ENCODE data around the gene SERPINF2.
A peak's percentile ranks its signal among the peaks of the same experiment; 100 is the strongest.
"Not testable (repeated sequence)": the region's sequence is repeated elsewhere in the genome, so short reads cannot be mapped to it uniquely, and the experiment has no call there.

SERPINF2 gene

DNA sequence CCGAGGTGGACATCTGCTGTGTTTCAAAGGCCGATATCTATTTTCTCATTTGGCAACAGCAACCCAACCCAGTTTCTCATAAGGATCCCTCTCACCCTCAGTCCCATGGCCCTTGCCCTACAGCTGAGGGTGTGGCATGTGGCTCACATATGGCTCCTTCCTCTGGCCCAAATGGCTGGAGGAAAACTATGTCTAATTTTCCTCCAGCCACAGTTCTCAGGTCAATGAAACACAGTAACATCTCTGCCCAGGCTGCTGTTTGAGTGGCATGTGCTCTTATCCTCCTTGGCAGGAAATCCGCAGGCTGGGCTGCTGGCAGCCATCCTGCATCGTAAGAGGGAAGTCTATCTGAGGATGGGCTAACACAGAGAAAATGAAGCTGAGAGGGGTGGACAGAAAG is 43.3 kb downstream of the SERPINF2 start:
- Histone ChIP-seq H3K4me3 (ENCODE audit: low read length) (peak overlapping the region; percentile 66), H3K9me3 (ENCODE audit: control insufficient read depth, low read length) (no peaks in the 10 kb centered on the region), H3K9ac (ENCODE audit: low read length) (peak overlapping the region; percentile 95), H3K36me3 (ENCODE audit: control insufficient read depth, insufficient read depth, low read length, severe bottlenecking) (peaks cover 6% of the 10 kb centered on the region), H3K4me1 (ENCODE audit: control insufficient read depth, insufficient read depth, low read length) (peaks cover 73% of the 10 kb centered on the region), H3K27me3 (replicated peaks; ENCODE audit: control insufficient read depth, insufficient read depth, low read length) (no peaks in the 10 kb centered on the region)
- DNase-seq (ENCODE audit: low read depth), result no peak

DNA sequence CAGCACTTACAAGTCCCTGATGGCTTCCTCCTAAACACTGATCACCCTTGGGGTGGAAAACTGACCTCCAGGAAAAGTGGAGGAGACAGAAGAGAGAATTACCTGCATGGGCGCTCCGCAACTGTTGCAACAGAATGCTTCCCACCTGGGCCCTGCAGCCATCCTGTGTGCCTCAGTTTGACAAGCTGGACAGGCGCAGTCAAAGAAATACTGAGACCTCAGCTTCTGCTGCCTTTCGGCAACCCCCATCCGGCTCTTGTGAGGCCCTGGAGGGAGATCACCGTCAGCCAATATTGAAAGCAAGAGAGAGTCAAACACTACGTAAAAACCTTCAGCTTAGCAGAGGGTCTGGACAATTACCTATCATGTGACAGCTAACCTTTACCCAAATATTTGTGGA is 44.0 kb downstream of the SERPINF2 start:
- Histone ChIP-seq H3K4me1 (ENCODE audit: control insufficient read depth, insufficient read depth, low read length) (peaks cover 66% of the 10 kb centered on the region), H3K27me3 (replicated peaks; ENCODE audit: control insufficient read depth, insufficient read depth, low read length) (no peaks in the 10 kb centered on the region), H3K4me3 (ENCODE audit: low read length) (peak overlapping the region; percentile 66), H3K9ac (ENCODE audit: low read length) (peak overlapping the region; percentile 95), H3K9me3 (ENCODE audit: control insufficient read depth, low read length) (no peaks in the 10 kb centered on the region), H3K36me3 (ENCODE audit: control insufficient read depth, insufficient read depth, low read length, severe bottlenecking) (no peaks in the 10 kb centered on the region)
- DNase-seq (ENCODE audit: low read depth), result no peak

DNA sequence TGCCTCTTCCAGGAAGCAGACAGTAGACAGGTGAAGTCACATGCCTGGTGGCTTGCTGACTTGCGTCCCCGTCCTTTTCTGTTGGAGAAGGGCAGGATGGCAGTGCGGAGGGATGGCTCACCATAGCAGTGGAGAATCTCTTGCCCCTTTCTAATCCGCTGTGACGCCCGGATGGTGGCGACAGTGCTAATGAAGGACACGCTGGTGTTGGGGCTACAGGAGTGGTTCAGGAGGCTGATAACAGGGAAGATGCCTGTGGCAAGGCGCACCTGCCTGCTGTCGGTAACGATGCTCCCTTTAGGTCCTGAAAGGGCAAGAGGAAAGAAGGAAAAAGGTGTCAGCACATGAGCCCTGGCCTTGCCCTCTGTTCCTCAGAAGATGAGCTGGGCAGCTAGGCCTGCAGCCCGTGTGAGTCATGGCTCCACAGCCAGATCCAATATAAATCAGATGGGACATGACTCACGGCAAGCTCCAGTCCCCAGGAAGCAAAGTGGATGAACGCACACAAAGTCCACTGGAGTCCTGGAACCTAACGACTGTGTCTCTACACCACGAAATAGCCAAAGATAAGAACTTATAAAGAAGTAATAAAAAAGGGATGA is 44.7 kb downstream of the SERPINF2 start:
- Histone ChIP-seq H3K9ac (ENCODE audit: low read length) (peak overlapping the region; percentile 95), H3K27me3 (replicated peaks; ENCODE audit: control insufficient read depth, insufficient read depth, low read length) (no peaks in the 10 kb centered on the region), H3K4me3 (ENCODE audit: low read length) (peak overlapping the region; percentile 66), H3K9me3 (ENCODE audit: control insufficient read depth, low read length) (no peaks in the 10 kb centered on the region), H3K4me1 (ENCODE audit: control insufficient read depth, insufficient read depth, low read length) (peaks cover 60% of the 10 kb centered on the region), H3K36me3 (ENCODE audit: control insufficient read depth, insufficient read depth, low read length, severe bottlenecking) (no peaks in the 10 kb centered on the region)
- peak; percentile 96 for DNase-seq (ENCODE audit: low read depth)

DNA sequence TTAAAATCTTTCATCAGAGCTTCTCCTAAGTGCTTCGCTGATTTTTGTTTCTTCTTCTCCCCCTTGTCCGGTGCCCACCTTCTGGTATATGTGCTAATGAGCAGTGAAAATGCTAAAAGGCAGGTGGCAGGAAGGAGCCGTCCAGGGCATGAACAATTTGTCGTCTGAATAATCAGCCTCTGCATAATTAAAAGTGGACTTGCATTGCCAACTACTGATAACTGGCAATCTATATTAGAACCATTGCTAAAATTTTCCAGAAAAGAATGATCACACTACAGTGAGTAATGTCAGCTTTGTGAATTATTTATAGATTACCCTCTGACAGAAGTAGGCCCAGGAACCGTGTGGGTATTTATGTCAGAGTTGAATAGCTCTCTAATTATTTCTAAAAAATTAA is 47.3 kb downstream of the SERPINF2 start:
- Histone ChIP-seq H3K9me3 (ENCODE audit: control insufficient read depth, low read length) (no peaks in the 10 kb centered on the region), H3K4me1 (ENCODE audit: control insufficient read depth, insufficient read depth, low read length) (peaks cover 43% of the 10 kb centered on the region), H3K4me3 (ENCODE audit: low read length) (no peak overlapping the region), H3K9ac (ENCODE audit: low read length) (no peak overlapping the region), H3K36me3 (ENCODE audit: control insufficient read depth, insufficient read depth, low read length, severe bottlenecking) (no peaks in the 10 kb centered on the region), H3K27me3 (replicated peaks; ENCODE audit: control insufficient read depth, insufficient read depth, low read length) (no peaks in the 10 kb centered on the region)
- no peak for DNase-seq (ENCODE audit: low read depth)

DNA sequence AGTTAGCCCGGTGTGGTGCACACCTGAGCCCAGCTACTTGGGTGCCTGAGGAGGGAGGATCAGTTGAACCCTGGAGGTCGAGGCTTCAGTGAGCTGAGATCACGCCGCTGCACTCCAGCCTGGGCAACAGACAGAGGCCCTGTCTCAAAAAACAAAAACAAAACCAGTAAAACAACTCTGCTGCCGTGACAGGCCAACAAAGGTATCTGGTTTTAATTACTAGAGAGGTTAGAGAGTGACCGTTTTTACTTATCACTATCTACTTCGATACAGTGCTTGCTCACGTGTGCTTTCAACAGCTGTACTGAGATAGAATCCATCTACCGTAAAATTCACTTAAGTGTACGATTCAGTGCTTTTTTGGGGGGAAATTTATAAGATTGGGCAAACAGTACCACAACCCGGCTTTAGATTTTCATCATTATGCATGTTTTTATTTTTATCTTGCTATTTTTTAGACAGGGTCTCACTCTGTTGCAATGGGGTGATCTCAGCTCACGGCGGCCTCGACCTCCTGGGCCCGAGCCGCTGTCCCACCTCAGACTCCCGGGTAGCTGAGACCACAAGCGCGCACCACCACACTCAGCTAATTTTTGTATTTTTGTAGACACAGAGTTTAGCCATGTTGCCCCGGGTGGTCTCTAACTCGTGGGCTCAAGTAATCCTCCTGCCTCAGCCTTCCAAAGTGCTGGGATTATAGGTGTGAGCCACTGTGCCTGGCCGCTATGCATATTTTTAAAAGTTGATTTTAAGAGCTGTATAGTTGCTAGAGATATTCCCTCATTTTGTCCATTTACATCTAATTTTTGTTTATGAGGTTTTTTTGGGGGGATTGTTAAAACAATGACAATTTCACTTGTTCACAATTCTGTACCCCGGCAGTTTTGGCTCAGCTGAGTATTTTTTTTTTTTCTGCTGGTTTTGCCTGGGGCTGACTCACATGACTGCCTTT is 50.1 kb downstream of the SERPINF2 start:
- H3K36me3 ChIP-seq (ENCODE audit: control insufficient read depth, insufficient read depth, low read length, severe bottlenecking), result no peaks in the 10 kb centered on the region
- H3K27me3 ChIP-seq (replicated peaks; ENCODE audit: control insufficient read depth, insufficient read depth, low read length), result no peaks in the 10 kb centered on the region
- H3K4me1 ChIP-seq (ENCODE audit: control insufficient read depth, insufficient read depth, low read length), result peaks cover 24% of the 10 kb centered on the region
- no peaks in the 10 kb centered on the region for H3K9me3 ChIP-seq (ENCODE audit: control insufficient read depth, low read length)
- no peak overlapping the region for H3K4me3 ChIP-seq (ENCODE audit: low read length)
- H3K9ac ChIP-seq (ENCODE audit: low read length), result peak overlapping the region; percentile 20
- no peak for DNase-seq (ENCODE audit: low read depth)

DNA sequence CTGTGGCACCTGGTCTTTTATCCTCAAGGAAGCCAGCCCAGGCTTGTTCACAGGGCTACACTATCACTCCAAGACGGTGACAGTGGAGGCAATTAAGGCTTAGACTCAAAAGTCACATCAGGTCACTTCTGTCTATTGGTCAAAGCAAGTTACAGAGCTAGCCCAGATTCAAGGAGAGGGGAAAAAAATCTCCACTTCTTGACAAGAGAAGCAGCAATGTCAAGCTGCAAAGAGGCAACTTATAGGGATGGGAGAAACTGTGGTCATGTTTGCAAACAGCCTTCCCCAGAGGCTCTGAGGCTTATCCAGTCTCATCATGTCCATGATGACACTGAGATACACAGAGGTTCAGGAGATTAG is 50.8 kb downstream of the SERPINF2 start:
- Histone ChIP-seq H3K9me3 (ENCODE audit: control insufficient read depth, low read length) (no peaks in the 10 kb centered on the region), H3K9ac (ENCODE audit: low read length) (no peak overlapping the region), H3K4me3 (ENCODE audit: low read length) (no peak overlapping the region), H3K36me3 (ENCODE audit: control insufficient read depth, insufficient read depth, low read length, severe bottlenecking) (no peaks in the 10 kb centered on the region), H3K4me1 (ENCODE audit: control insufficient read depth, insufficient read depth, low read length) (peaks cover 20% of the 10 kb centered on the region), H3K27me3 (replicated peaks; ENCODE audit: control insufficient read depth, insufficient read depth, low read length) (no peaks in the 10 kb centered on the region)
- DNase-seq (ENCODE audit: low read depth), result no peak

DNA sequence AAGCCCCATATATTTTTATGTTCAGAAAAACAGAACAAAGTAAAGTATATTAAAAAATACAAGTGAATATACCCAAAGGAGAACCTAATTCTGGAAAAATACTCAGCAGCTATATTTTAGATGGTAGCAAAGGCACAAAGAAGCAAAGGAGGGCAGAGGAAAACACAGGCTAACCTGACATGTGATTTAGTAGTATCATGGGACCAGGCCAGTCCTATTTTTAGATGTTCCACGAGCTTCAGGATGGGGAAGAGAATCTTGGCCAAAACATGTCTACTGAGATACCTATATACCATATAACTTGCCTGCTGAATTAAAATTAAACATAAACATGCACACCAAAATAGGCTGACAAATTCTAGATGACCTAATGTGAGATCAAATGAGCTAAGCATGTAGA is 54.1 kb downstream of the SERPINF2 start:
- H3K4me3 ChIP-seq (ENCODE audit: low read length), result no peak overlapping the region
- peaks cover 11% of the 10 kb centered on the region for H3K36me3 ChIP-seq (ENCODE audit: control insufficient read depth, insufficient read depth, low read length, severe bottlenecking)
- H3K9me3 ChIP-seq (ENCODE audit: control insufficient read depth, low read length), result no peaks in the 10 kb centered on the region
- H3K27me3 ChIP-seq (replicated peaks; ENCODE audit: control insufficient read depth, insufficient read depth, low read length), result no peaks in the 10 kb centered on the region
- no peak for DNase-seq (ENCODE audit: low read depth)
- peaks cover 19% of the 10 kb centered on the region for H3K4me1 ChIP-seq (ENCODE audit: control insufficient read depth, insufficient read depth, low read length)
- H3K9ac ChIP-seq (ENCODE audit: low read length), result no peak overlapping the region

DNA sequence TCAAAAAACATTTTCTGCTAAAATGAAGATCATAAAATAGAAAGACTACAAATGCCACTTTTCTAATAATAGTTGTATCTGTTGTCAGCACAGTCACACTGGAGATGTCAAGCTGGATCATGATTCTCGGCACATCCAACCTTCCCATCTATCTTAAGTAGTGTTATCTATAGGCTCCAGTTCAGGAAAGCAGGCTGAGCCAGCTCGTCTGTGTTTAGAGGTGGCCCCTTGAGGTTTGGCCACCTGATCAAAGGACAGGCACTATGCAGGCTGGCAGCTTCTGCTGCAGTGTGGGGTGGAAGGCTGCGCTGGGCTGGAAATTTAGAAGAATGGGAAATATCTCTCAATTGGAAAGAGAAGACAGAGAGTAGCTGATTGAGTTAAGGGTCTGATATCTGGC is 54.7 kb downstream of the SERPINF2 start:
- no peaks in the 10 kb centered on the region for H3K27me3 ChIP-seq (replicated peaks; ENCODE audit: control insufficient read depth, insufficient read depth, low read length)
- H3K4me3 ChIP-seq (ENCODE audit: low read length), result no peak overlapping the region
- DNase-seq (ENCODE audit: low read depth), result no peak
- H3K9me3 ChIP-seq (ENCODE audit: control insufficient read depth, low read length), result no peaks in the 10 kb centered on the region
- no peak overlapping the region for H3K9ac ChIP-seq (ENCODE audit: low read length)
- H3K36me3 ChIP-seq (ENCODE audit: control insufficient read depth, insufficient read depth, low read length, severe bottlenecking), result peaks cover 11% of the 10 kb centered on the region
- peaks cover 19% of the 10 kb centered on the region for H3K4me1 ChIP-seq (ENCODE audit: control insufficient read depth, insufficient read depth, low read length)

DNA sequence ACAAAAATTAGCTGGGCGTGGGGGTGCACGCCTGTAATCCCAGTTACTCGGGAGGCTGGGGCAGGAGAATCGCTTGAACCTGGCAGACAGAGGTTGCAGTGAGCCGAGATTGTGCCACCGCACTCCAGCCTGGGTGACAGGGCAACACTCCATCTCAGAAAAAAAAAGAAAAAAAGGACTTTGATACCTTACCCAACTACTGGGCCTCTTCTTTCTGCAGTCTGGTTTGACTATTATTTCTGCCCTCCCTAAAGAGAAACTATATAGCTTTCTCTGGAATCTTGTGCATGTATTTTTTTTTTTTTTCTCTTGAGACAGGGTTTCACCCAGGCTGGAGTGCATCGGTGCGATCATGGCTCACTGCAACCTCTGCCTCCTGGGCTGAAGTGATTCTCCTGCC is 55.2 kb downstream of the SERPINF2 start:
- Histone ChIP-seq H3K36me3 (ENCODE audit: control insufficient read depth, insufficient read depth, low read length, severe bottlenecking) (peaks cover 11% of the 10 kb centered on the region), H3K4me1 (ENCODE audit: control insufficient read depth, insufficient read depth, low read length) (peaks cover 16% of the 10 kb centered on the region)
- H3K27me3 ChIP-seq (replicated peaks; ENCODE audit: control insufficient read depth, insufficient read depth, low read length); DNase-seq (ENCODE audit: low read depth); H3K9ac ChIP-seq (ENCODE audit: low read length); H3K4me3 ChIP-seq (ENCODE audit: low read length); H3K9me3 ChIP-seq (ENCODE audit: control insufficient read depth, low read length): not testable (repeated sequence)

DNA sequence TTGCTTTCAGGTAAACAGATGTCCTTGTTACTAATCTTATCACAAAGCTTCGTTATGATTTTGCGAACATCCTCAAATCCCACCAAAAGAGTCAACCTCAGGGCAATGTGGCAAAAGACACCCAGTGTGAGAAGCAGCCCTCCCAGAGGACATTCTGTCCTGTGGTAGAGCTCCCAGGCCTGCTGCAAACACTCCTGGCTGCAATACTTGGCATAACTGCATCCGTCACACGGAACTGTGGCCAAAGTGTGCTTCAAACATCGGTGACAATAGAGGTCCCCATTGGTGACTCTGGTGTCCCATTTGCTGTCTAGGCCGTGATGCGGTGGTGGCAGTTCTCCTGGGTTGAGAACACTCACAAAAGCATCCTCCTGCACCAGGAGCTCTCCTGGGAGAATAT is 57.6 kb downstream of the SERPINF2 start:
- Histone ChIP-seq H3K27me3 (replicated peaks; ENCODE audit: control insufficient read depth, insufficient read depth, low read length) (no peaks in the 10 kb centered on the region), H3K9ac (ENCODE audit: low read length) (no peak overlapping the region), H3K9me3 (ENCODE audit: control insufficient read depth, low read length) (no peaks in the 10 kb centered on the region), H3K36me3 (ENCODE audit: control insufficient read depth, insufficient read depth, low read length, severe bottlenecking) (peaks cover 18% of the 10 kb centered on the region), H3K4me3 (ENCODE audit: low read length) (no peak overlapping the region), H3K4me1 (ENCODE audit: control insufficient read depth, insufficient read depth, low read length) (peaks cover 16% of the 10 kb centered on the region)
- no peak for DNase-seq (ENCODE audit: low read depth)

DNA sequence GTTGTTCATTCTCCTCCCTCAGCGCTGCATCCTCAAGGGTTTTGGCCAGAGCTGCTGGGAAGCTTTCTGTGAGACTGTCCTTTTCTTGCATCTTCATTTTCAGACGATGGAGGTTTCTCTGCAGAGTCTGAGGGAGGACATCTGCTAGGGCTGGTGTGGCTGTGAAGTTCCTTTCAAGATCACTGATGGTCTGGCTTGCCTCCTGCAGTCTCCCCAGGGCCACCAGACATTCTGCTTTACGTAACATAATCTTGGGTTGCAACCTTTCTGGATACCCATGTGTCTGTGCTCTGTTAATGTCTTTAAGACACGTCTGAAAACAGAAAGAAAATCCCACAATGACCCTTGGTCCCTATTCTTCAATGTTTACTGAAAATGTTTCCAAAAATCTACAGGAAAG is 58.0 kb downstream of the SERPINF2 start:
- H3K4me3 ChIP-seq (ENCODE audit: low read length), result no peak overlapping the region
- H3K4me1 ChIP-seq (ENCODE audit: control insufficient read depth, insufficient read depth, low read length), result peaks cover 16% of the 10 kb centered on the region
- no peak for DNase-seq (ENCODE audit: low read depth)
- no peaks in the 10 kb centered on the region for H3K27me3 ChIP-seq (replicated peaks; ENCODE audit: control insufficient read depth, insufficient read depth, low read length)
- no peaks in the 10 kb centered on the region for H3K9me3 ChIP-seq (ENCODE audit: control insufficient read depth, low read length)
- peaks cover 18% of the 10 kb centered on the region for H3K36me3 ChIP-seq (ENCODE audit: control insufficient read depth, insufficient read depth, low read length, severe bottlenecking)
- no peak overlapping the region for H3K9ac ChIP-seq (ENCODE audit: low read length)
